ENCODE results near the gene ZNF652.

DNA sequence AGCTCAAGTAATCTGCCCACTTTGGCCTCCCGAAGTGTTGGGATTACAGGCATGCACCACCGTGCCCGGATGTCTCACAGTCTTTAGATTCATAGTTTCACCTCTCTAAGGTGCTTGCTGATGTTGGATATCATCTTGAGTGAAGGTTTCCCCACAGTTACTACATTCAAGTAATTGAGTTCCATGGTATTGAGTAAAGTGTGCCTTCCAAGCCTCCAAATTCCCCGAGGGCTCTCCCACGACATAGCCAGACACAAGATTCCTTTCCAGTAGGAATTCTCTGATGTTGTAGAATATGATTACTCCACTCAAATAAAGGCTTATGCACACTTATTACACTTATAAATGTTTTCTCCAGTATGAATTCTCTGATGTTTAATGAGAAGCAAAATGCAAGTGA lies 16.3 kb upstream of the ZNF652 start:
- TF ChIP-seq, protein P1, sequence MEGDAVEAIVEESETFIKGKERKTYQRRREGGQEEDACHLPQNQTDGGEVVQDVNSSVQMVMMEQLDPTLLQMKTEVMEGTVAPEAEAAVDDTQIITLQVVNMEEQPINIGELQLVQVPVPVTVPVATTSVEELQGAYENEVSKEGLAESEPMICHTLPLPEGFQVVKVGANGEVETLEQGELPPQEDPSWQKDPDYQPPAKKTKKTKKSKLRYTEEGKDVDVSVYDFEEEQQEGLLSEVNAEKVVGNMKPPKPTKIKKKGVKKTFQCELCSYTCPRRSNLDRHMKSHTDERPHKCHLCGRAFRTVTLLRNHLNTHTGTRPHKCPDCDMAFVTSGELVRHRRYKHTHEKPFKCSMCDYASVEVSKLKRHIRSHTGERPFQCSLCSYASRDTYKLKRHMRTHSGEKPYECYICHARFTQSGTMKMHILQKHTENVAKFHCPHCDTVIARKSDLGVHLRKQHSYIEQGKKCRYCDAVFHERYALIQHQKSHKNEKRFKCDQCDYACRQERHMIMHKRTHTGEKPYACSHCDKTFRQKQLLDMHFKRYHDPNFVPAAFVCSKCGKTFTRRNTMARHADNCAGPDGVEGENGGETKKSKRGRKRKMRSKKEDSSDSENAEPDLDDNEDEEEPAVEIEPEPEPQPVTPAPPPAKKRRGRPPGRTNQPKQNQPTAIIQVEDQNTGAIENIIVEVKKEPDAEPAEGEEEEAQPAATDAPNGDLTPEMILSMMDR (IDR thresholded peaks at IDR 0.05; ENCODE audit: low read depth, low read length) = no peak
- no peak for TF ChIP-seq EZH2phosphoT487 (IDR thresholded peaks at IDR 0.05; ENCODE audit: low read depth)

Data from OCI-LY3 (cell line).